NCI-H446 (cell line): ENCODE data around the gene IL17RB.

ENCODE experiments used
- DNase-seq, 2 experiments: peaks; one replicate each; lab custom pipeline; 2025; lab: John Stamatoyannopoulos, UW

IL17RB gene

GRCh38 chr3:53862241-53862640, 15.9 kb downstream of the IL17RB start:
- no peak for DNase-seq

- no peak for DNase-seq
Measured at GRCh38 chr3:53863145-53863544, 16.8 kb downstream of the IL17RB start.

GRCh38 chr3:53865732-53866499, 19.5 kb downstream of the IL17RB start:
- DNase-seq: no peak

DNA sequence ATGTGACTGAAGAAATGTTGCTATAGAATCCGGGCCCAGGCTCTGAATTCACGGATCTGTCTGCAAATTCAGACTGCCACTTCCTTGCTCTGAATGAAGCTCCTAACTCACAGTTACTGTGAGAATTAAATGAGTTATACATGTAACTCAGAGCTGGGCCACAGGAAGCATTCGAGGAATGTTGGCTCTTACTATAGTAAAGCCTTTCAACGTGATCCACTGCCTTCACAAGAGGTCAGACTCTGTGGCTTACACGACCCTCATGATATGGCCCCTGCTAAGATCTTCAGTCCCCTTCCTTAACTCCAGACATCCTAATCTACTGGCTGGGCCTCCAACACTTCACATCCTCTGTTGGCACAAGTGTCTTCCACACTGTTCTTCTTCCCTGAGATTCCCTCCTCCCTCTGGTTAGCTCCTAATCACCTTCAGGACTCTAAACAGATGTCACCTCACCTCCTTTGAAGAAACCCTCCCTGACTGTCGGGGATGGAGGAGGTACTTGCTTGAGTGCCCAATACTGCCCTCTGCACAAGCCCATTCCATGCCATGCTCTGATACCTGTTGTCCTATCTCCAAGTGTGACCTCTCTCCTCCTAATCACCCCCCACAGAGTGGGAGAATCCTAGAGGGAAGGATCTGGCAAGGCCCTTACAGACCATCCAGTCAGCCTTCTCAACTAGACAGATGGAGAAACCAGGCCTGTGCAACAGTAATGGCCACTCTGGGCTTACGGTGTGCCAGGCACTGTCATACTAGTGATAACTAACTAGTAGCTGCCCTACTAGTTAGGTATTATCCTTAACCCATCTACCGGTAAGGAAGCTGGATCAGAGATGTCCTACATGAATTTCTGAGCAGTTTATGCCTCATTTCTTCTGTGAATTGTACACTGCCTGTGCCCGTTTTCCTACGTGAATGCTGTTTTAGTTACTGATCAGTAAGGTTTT, 34.3 kb downstream of the IL17RB start:
- DNase-seq: no peak

DNA sequence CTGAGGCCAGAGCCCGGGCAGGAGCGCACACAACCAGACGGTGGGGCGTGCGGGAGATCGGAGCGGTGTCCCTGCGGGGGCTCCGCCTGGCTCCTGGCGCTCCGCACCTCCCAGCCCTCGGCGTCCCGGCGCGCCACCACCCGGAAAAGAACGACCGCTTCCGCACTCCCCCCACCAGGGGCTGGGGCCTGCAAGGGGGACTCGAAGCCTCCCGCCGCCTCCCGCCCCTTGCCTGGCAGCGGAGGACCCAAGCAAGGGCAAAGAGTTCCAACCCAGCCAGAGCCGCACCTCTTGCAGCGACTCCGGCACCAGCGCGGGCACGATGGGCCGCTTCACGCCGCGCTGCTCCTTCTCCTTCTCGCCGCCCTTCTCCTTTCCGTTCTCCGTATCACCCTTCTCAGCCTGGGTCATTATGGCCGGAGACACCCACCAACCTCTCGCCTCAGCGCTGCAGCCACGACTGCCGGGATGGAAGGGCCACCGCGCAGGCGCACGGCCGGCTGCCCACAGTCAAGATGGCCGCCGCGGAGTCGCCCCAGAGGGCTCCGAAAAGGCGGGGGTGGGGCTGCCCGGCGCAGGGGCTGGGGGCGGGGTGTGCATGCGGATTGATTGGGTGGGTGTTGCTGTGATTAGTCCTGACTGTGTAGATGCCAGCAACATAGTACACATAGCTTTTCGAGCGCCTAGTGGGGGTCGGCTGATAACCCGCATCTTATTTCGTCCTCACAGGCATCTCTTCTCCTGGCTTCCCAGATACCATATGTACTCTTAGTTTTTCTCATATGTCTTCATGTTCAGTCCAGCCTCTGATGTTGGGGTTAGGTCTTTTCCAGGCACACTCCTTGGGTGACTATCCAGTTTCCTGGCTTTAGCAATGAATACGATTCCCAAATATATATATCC, 35.6 kb downstream of the IL17RB start, which contains the start of gene ACTR8:
Gene ACTR8 (minus strand): TSS at position 462 of the 903 bp plus-strand sequence. CDS start 51 bp downstream, at position 411.
- peak; percentile 5 to 70 for DNase-seq

- no peak for DNase-seq
Measured at GRCh38 chr3:53883008-53883407, 36.6 kb downstream of the IL17RB start.

GRCh38 chr3:53884623-53885022, 38.3 kb downstream of the IL17RB start:
- no peak for DNase-seq

DNA sequence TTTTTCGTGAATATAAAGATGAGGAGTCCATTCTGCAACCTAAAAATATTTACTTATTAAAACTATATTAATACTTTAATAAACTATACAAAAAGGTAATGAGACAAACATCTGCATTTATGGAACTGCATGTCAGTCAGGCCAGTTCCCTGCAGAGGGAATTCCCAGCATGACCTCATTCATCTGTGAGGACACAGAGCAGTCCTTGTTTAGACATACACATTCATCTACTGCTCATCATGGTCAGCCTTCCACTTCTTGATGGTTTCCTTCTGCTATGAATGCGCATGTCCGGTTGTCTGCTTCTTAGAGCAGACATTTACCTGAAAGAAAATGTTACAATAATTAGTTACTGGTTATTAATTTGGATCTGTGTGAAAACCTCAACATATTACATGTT, 38.9 kb downstream of the IL17RB start:
- no peak for DNase-seq

DNA sequence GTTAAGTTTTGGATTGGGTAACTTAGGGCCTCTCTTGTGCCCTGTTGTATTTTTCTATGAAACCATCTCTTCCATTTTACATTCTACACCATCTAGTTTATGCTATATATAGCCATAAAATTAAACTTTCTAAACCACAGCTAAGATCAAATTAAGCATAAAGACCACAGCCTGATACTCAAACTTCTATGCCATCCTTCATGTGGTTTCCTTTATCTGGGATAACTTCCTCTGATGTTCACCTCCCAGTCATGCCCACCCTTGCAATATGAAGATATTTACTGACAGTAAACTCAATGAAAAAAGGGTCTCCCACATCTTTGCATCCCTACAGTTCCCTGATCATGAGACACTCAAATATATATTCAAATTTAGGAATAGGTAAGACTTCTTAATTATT, 41.1 kb downstream of the IL17RB start:
- DNase-seq: no peak

DNA sequence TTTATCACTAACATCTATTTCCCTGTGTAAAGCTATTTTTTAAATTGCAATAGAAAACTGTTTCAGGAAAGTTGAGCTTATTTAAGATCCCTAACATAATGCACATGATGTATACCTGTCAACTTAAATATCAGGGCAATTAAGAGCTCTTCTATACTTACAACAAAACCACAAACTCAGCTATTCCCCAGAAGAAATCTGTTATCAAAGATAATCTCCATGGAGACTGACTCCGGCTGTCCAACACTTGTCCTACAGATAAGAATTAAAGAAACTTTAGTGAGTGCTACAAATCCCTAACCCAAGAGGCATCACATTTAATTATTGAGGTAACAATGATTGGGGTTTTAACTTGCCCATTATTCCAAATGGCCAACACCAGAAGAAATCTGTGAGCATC, 41.9 kb downstream of the IL17RB start:
- no peak for DNase-seq

DNA sequence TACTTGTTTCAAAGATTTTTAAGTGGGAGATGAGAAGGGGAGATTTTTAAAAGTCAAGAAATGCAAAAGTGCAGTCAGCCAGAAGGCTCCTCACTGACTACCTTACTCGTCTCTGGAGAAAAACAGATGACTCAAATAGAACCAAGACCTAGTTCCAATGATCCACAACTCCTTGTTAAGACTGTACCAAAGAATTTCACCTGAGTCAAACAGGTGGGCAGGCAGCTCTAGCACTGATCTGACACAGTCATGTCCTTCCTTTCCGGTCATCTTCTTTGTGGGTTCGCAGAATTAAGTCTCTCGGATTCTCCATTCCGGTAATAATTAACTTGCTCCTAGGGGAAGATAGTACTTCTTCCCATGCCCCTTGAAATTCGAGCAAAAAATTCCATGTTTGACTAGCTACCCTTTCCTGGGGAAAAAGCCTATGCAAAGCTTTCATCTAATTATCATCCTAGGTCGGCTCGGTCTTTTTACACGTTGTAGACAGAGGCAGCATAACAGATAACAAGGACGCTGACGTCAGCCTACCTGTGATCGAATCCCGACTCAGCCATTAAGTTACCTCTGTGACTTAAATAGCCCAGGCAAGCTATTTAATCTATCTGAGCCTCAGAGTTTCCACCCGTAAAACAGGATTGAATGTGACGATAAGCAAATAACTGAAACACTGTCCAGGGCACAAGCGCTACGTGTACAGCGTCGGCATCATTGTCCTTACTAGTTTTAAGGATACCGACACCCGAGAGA, 44.5 kb downstream of the IL17RB start:
- DNase-seq: no peak

GRCh38 chr3:53891497-53892285, 45.3 kb downstream of the IL17RB start, which contains the start of gene SELENOK:
SELENOK (minus strand) TSS chr3:53891859.
- peak; percentile 89 to 96 for DNase-seq

DNA sequence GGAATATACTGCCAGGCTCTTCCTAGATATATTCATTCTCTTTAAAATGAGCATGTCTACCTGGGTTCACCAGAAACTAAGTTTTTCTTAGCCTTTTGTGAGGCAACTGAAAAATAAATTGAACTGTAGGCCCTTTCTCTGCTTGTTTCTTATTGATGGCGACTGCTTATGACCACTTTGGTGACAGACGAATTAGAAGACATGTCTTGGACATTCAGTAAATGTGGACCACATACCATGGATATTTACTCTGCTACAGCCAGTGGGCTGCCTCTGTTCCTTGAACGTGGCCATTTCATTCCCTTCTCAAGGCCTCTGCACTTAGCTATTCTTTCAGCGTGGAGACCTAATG, 45.9 kb downstream of the IL17RB start:
- no peak for DNase-seq

DNA sequence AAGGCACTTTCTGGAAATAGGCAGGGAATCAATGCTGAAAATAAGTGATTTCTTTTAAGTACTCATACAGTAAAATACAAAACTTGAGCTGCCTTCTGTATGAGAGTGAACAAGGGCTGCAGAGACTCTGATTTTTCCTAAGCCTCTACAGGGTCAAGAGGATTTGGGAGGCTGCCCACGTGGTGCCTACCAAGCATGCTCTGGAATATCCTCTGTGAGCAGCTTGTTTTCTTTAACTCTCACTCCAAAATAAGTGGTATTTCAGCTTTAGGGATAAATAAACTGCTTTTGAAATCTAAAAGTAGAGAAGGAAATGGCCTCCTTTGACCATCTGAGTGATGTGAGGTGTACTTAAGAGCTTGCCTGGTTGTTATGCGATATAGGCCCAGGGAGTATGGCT, 53.4 kb downstream of the IL17RB start:
- DNase-seq: no peak

- DNase-seq: no peak
Measured at GRCh38 chr3:53900666-53901331, 54.4 kb downstream of the IL17RB start.

DNA sequence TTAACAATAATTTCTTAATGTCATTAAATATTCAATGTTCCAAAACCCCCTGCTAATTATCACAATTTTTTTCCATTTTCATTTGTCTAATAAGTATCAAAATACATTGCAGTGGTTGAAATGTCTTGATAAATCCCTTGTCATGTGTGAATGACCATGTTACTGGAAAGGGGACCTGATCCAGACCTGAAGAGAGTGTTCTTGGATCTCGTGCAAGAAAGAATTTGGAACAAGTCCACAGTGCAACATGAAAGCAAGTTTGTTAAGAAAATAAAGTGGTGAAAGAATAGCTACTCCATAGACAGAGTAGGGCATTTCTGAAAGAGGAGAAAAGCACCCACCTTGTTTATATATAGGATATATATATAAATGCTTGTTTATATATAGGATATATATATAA, 55.7 kb downstream of the IL17RB start:
- DNase-seq: no peak

- no peak for DNase-seq
Measured at GRCh38 chr3:53902711-53903110, 56.3 kb downstream of the IL17RB start.

- DNase-seq: no peak
Measured at GRCh38 chr3:53913401-53913800, 67.0 kb downstream of the IL17RB start.
